Activated naive CD4-positive, alpha-beta T cell treated with anti-CD3 and anti-CD28 coated beads for 36 hours (primary cell): ENCODE data around the gene LHFPL3. TPM values are rescaled to one million over a fixed set of nuclear protein-coding genes. Genes with fewer than 3 reads are reported as not detected.

Experiments used
- CTCF ChIA-PET: fragments of 350-600 bp; sonication (Branson Sonifier 250); formaldehyde crosslinking; loops from one replicate; lab custom pipeline; 2021; ENCODE audit warnings: antibody characterized with exemption; lab: Charles Lee
- DNase-seq: peaks from one replicate; pipeline ENCODE4 v3.0.0-alpha.2; 2020
- H3K27ac Mint-ChIP-seq: one replicate; pipeline ENCODE4 v1.8.0; 2021; ENCODE audit warnings: mild to moderate bottlenecking, mixed read lengths
- H3K27me3 Mint-ChIP-seq: one replicate; pipeline ENCODE4 v1.8.0; 2021; ENCODE audit warnings: low read depth, mixed read lengths
- H3K36me3 Mint-ChIP-seq: one replicate; pipeline ENCODE4 v1.8.0; 2021; ENCODE audit warnings: low read depth, mixed read lengths
- H3K4me1 Mint-ChIP-seq: one replicate; pipeline ENCODE4 v1.8.0; 2021; ENCODE audit warnings: low read depth, mixed read lengths
- H3K4me3 Mint-ChIP-seq: one replicate; pipeline ENCODE4 v1.8.0; 2021; ENCODE audit warnings: mild to moderate bottlenecking, moderate library complexity, mixed read lengths
- H3K9me3 Mint-ChIP-seq: one replicate; pipeline ENCODE4 v1.8.0; 2021; ENCODE audit warnings: mixed read lengths
- intact Hi-C: fragments of 100-400 bp; cut with micrococcal nuclease; formaldehyde crosslinking; loops from one replicate; pipeline ENCODE4 v1.15.1; 2023
- total RNA-seq, 2 experiments: library from RNA; stranded (reverse); gene quantifications; one replicate each; pipeline ENCODE4 v1.2.3, GENCODE V29; 2021

Gene LHFPL3
- total RNA-seq, 2 experiments from 2014 or later: not detected

DNA sequence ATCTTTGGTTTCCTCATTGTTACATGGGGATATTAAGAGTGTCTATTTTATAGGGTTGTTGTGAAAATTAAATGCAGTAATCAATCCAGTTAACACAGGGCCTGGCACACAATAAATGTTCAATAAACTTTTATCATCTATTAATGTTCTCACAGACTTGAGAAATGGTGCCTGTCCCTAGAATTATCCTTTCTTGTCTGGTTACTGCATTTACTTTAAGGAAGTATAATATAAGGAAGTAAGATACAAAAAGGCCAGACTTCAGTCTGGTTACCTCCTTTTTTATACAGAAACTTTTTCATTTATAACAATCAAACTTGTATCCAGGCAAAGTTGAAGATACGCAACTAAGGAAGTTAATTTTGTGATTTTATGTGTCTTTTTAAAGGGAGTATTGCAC, 117.0 kb downstream of the LHFPL3 start:
- no peak overlapping the region for H3K4me3 Mint-ChIP-seq
- CTCF ChIA-PET: no interaction called here
- H3K36me3 Mint-ChIP-seq: no peaks in the 10 kb centered on the region
- H3K4me1 Mint-ChIP-seq: no peaks in the 10 kb centered on the region
- no peaks in the 10 kb centered on the region for H3K9me3 Mint-ChIP-seq
- no peak for DNase-seq
- H3K27ac Mint-ChIP-seq: no peak overlapping the region
- peaks cover 3% of the 10 kb centered on the region for H3K27me3 Mint-ChIP-seq
- intact Hi-C loops: no loop called here

DNA sequence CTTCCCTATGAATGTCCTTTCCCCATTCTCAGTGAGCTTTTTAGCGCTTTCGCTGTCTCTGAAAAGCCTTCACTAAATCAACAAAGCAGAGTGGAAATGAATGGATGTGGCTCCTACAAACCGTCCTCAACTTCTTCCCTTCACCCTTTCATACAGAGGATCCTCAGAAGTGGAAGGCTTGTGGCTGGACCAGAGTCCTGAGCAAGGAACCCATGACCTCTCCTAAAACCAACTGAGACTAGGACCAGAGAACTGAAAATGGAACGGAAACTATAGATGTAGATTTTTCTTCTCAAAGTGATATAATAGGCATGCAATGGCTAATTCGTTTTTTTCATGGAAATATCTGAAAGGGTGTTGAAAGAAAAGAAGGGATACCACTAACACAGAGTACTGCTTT, 122.5 kb downstream of the LHFPL3 start:
- intact Hi-C loops: no loop called here
- no peak overlapping the region for H3K4me3 Mint-ChIP-seq
- no peaks in the 10 kb centered on the region for H3K36me3 Mint-ChIP-seq
- DNase-seq: no peak
- H3K27me3 Mint-ChIP-seq: peaks cover 3% of the 10 kb centered on the region
- CTCF ChIA-PET: no interaction called here
- H3K9me3 Mint-ChIP-seq: no peaks in the 10 kb centered on the region
- no peaks in the 10 kb centered on the region for H3K4me1 Mint-ChIP-seq
- no peak overlapping the region for H3K27ac Mint-ChIP-seq

DNA sequence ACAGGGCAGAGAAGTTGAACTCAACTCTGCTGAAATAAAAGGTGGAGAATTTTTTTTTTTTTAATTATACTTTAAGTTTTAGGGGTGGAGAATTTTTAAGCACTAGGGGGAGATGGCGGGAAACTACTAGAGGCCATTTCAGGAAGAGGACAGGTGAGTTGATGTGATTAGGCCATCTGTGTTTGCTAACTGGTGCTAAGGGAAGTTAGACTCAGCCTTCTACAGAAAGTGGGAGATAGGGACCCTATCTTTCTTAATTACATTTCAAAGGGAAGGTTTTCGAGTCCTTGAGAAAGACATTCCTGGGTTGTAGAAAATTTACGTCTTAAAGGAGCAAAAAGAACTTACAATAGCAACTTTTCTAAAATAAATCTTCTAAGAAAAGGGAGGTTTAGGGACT, 124.8 kb downstream of the LHFPL3 start:
- Mint-ChIP-seq H3K27me3 (no peaks in the 10 kb centered on the region), H3K4me1 (no peaks in the 10 kb centered on the region), H3K27ac (no peak overlapping the region), H3K4me3 (no peak overlapping the region), H3K9me3 (no peaks in the 10 kb centered on the region), H3K36me3 (no peaks in the 10 kb centered on the region)
- CTCF ChIA-PET: no interaction called here
- intact Hi-C loops: no loop called here
- DNase-seq: no peak

DNA sequence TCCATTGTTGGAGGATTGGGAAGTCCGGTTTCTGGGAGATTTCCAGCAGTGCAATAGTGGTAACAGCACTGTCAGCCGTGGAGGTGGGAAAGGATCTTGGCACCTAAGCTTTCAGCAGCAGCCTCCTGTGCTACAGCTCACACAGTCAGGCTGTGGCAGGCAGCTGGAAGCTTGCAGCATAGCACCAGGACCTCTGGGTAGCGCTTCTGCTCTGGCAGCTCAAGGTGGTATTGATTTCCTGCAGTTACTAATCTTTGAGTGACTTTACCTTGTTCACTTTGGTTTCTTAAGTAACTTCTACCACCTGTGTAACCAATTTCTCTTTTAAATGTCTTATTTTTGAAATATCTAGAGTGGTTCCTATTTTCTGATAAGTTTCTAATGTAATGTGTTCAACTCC, 130.5 kb downstream of the LHFPL3 start:
- Mint-ChIP-seq H3K9me3 (peaks cover 4% of the 10 kb centered on the region), H3K27me3 (peaks cover 2% of the 10 kb centered on the region), H3K4me3 (no peak overlapping the region), H3K36me3 (no peaks in the 10 kb centered on the region), H3K27ac (no peak overlapping the region), H3K4me1 (no peaks in the 10 kb centered on the region)
- intact Hi-C loops: no loop called here
- CTCF ChIA-PET: no interaction called here
- no peak for DNase-seq

DNA sequence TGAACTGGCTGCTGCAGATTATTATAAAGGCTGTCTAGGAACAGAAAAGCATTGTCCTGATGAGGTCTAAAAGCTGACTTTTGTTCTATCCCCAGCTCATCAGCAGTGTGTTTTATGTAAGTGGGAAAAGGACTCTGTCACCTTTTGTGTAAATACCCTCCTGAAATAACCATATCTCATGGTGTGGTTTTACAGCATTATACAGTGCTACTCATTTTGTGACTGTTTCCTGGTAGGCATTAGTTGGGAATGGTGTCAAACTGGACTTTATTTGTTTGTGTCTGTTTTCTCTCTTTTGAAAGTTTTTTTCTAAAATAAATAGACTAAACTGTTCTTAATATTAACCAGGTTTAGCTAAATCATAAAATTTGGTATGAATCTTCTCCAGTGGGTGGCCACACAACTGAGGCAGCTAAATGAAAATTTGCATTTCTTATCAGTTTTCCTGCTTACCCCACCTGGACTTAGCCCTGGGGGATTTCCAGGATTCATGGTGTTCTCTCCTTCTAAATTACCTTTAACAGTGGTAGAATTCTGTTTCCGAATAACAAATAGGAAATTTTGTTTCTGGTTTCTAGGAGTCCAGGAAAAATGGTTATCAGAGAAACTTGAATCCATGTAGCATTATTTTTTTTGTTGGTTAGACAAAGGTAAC, 140.9 kb downstream of the LHFPL3 start:
- Mint-ChIP-seq H3K4me3 (no peak overlapping the region), H3K4me1 (no peaks in the 10 kb centered on the region), H3K27me3 (no peaks in the 10 kb centered on the region), H3K9me3 (peaks cover 6% of the 10 kb centered on the region), H3K27ac (no peak overlapping the region), H3K36me3 (no peaks in the 10 kb centered on the region)
- CTCF ChIA-PET: no interaction called here
- DNase-seq: no peak
- intact Hi-C loops: no loop called here

DNA sequence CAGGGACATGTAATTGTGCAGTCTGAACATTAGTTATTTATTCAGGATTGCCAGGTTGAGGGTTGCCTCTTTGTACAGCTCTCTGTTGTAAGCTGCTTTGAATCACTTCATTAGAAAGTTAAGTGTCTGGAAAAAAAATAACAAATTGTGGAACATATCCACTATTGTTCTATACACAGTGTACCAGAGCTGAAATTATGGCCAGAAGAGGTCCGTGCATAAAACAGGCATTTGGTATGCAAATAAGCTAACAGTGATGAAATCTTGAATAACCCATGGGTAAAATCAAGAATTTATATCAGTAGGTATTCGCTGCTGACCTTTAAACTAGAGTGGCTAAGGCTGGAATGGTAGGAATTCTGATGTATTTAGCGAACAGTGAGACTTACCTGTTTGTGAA, 152.1 kb downstream of the LHFPL3 start:
- Mint-ChIP-seq H3K27ac (no peak overlapping the region), H3K36me3 (no peaks in the 10 kb centered on the region), H3K9me3 (no peaks in the 10 kb centered on the region), H3K4me3 (no peak overlapping the region), H3K27me3 (no peaks in the 10 kb centered on the region), H3K4me1 (no peaks in the 10 kb centered on the region)
- DNase-seq: no peak
- intact Hi-C loops: no loop called here
- CTCF ChIA-PET: no interaction called here

DNA sequence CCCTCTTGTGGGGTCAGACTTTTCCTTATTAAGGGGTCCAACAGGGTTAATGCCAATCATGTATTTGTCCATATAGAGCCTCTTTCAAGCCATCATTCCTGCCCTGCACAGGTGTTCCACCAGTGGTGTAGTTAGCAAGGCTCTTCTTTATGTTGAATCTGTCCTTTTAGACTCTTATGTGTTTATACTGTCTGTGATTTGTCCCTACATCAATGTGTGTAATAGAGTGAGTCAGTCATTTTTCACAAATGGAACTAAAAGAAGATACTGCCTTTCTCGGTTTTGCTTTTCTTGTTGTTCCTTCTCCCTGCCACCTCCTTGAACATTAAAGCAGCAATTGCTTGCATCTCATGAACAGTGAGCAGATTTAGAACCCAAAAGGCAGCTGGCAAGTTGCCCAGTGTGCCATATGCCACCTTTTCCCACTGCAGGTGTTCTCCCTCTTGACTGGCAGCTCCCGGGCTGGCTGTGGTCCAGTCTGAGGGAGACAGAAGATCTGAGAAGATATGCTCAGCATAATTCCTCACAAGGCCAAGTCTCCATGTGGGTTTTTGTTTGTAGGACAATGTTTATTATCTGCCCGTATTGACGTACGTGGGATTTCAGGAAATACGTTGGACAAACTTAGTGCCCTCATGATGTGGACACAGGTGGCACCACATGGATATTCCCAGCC, 154.1 kb downstream of the LHFPL3 start:
- Mint-ChIP-seq H3K9me3 (no peaks in the 10 kb centered on the region), H3K4me1 (no peaks in the 10 kb centered on the region), H3K4me3 (no peak overlapping the region), H3K27me3 (peaks cover 2% of the 10 kb centered on the region), H3K27ac (no peak overlapping the region), H3K36me3 (no peaks in the 10 kb centered on the region)
- intact Hi-C loops: no loop called here
- no peak for DNase-seq
- CTCF ChIA-PET: no interaction called here

DNA sequence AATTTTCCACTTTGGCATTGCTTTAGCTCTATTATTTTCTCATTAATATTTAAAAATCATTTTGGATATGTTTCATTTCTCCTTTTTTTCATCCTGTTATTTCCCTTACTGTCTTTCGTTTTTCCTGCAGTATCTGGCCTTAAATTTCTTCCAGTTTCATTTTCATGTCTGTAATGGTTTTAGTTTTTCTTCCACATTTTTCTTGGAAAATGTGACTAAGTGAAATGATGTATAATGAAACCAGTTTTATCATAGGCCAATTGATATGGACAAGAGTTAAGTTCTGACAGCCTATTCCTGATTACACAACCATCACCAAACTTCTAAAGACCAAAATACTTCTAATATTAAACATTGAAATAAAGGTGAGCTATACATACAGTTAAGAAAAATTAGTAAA, 158.5 kb downstream of the LHFPL3 start:
- Mint-ChIP-seq H3K9me3 (no peaks in the 10 kb centered on the region), H3K36me3 (no peaks in the 10 kb centered on the region), H3K4me1 (no peaks in the 10 kb centered on the region), H3K27ac (no peak overlapping the region), H3K27me3 (peaks cover 2% of the 10 kb centered on the region), H3K4me3 (no peak overlapping the region)
- intact Hi-C loops: no loop called here
- no peak for DNase-seq
- CTCF ChIA-PET: no interaction called here

DNA sequence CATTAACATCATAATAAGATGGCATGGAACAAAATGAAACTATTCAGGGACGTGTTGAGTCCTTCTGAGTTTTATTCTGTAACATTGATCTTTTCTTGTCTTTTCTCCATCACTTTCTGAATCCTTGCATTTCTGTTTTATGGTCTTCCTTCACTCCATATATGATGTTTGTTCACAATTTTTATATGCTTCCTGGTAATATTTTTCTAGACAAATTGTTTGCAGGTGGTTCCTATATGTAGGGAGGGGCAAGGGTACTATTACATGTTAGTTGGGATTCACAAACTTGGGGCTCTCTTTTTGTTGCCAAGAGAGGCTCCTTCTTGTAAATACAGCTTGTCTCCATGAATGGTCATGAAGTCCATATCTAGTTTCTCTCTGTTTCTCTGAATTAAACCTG, 159.2 kb downstream of the LHFPL3 start:
- intact Hi-C loops: no loop called here
- no peaks in the 10 kb centered on the region for H3K36me3 Mint-ChIP-seq

DNA sequence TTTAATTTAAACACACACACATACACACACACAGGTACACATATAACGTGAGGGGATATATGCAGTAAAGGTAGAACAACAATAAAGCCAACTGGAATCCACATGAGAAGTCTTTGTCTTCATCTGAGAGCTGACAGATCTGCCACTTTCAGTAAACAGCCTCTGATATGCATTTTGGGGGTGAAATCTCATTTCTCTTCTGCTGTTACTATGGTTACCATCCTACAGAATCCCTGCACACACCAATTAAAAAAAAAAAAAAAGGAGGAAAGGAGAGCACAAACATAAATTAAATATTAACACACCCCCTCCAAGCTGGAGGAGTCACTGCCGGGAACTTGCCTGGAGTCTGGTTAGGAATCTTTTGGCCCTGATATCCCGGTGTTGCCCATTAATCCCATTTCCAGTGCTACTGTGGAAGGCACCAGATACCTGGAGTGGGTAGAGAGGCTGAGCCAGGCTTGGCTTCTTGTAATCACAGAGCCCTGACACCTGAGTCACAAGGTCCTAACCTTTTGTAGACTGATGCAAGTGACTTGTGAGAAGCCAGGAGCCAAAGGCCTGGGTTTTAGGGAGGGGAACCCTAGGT, 169.1 kb downstream of the LHFPL3 start:
- DNase-seq: no peak
- CTCF ChIA-PET: no interaction called here
- Mint-ChIP-seq H3K36me3 (no peaks in the 10 kb centered on the region), H3K4me3 (no peak overlapping the region), H3K9me3 (no peaks in the 10 kb centered on the region), H3K27me3 (peaks cover 2% of the 10 kb centered on the region), H3K27ac (no peak overlapping the region), H3K4me1 (no peaks in the 10 kb centered on the region)
- intact Hi-C loops: no loop called here

More for the DNA sequence above, 159.2 kb downstream of the LHFPL3 start:
- CTCF ChIA-PET: no interaction called here
- no peak for DNase-seq
- H3K27me3 Mint-ChIP-seq: peaks cover 2% of the 10 kb centered on the region
- H3K4me3 Mint-ChIP-seq: no peak overlapping the region
- H3K27ac Mint-ChIP-seq: no peak overlapping the region
- no peaks in the 10 kb centered on the region for H3K9me3 Mint-ChIP-seq
- no peaks in the 10 kb centered on the region for H3K4me1 Mint-ChIP-seq

DNA sequence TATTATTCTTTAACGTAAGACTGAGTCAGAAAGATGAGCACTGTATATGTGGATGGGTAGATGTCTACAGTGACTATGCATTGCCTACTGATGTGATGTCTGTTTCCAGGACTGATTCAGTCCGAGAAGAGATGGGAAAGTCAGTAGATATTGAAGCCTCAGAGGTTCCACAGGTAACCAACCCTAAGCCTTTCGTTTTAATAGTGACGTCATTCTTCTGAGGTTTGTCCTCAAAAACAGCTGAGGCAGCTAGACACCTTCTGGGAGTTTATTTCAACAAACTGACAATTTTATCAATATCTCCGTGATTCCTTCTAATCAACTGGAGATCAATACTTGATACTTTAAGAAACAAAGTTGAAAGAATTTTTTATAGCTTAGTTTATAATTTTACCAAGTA, 171.6 kb downstream of the LHFPL3 start:
- Mint-ChIP-seq H3K9me3 (no peaks in the 10 kb centered on the region), H3K36me3 (no peaks in the 10 kb centered on the region), H3K27ac (no peak overlapping the region), H3K27me3 (peaks cover 2% of the 10 kb centered on the region), H3K4me3 (no peak overlapping the region), H3K4me1 (no peaks in the 10 kb centered on the region)
- DNase-seq: no peak
- CTCF ChIA-PET: no interaction called here
- intact Hi-C loops: no loop called here

DNA sequence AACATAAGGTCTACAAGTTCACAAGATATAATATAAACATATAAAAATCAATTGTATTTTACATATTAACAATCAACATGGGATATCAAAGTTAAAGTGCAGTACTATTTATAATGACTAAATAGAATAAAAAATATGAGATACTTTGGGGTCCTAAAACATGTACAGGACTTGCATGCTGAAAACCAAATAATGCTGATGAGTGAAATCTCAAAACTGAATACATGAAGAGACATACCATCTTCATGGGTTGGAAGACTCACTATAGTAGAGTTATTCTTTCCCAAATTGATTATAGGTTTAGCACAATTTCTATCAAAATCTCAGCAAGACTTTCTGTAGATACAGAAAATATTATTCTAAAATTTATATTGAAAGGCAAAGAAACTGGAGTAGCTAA, 181.5 kb downstream of the LHFPL3 start:
- no peaks in the 10 kb centered on the region for H3K4me1 Mint-ChIP-seq
- H3K27ac Mint-ChIP-seq: no peak overlapping the region
- DNase-seq: no peak
- H3K27me3 Mint-ChIP-seq: no peaks in the 10 kb centered on the region
- no peaks in the 10 kb centered on the region for H3K9me3 Mint-ChIP-seq
- CTCF ChIA-PET: no interaction called here
- intact Hi-C loops: no loop called here
- H3K4me3 Mint-ChIP-seq: no peak overlapping the region
- H3K36me3 Mint-ChIP-seq: no peaks in the 10 kb centered on the region

DNA sequence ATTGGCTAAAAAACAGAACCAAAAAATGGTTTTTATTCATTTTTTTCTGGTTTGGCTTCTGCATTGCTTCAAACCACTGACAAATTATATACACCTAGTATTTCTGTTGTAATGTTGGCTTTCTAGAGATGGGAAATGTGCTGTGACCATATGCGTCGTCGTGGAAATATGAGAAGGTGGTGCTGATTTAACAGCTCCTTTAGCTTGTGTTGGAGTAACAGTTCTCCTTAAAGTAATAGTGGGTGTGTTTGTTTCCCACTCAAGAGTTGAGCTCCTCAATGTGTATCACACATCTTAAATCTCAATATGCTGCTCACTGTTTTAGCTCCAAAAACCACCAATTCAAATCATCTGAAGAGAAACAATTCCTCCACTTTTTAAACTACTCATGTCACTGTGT, 196.4 kb downstream of the LHFPL3 start:
- Mint-ChIP-seq H3K4me3 (no peak overlapping the region), H3K27ac (no peak overlapping the region), H3K4me1 (no peaks in the 10 kb centered on the region), H3K27me3 (no peaks in the 10 kb centered on the region), H3K36me3 (no peaks in the 10 kb centered on the region), H3K9me3 (no peaks in the 10 kb centered on the region)
- no peak for DNase-seq
- intact Hi-C loops: no loop called here
- CTCF ChIA-PET: no interaction called here
